DMS79 (cell line): Measurements from ENCODE around the gene HARBI1.

Experiments used
- DNase-seq: peaks from one replicate; lab custom pipeline; 2025; lab: John Stamatoyannopoulos, UW

Gene HARBI1

GRCh38 chr11:46617134-46617971, at the start of gene HARBI1, which contains the start of gene ATG13:
TSS of gene HARBI1 (minus strand) at chr11:46617227. CDS start at chr11:46616237, 990 bp downstream.
TSS of gene ATG13 (plus strand) at chr11:46617553. CDS start at chr11:46644292, 26,739 bp downstream.
- DNase-seq, result peak; percentile 81

GRCh38 chr11:46666516-46666915, 49.5 kb upstream of the HARBI1 start:
- no peak for DNase-seq

- no peak for DNase-seq
Measured at GRCh38 chr11:46665356-46665755, 48.3 kb upstream of the HARBI1 start.

- no peak for DNase-seq
Measured at GRCh38 chr11:46664612-46665011, 47.6 kb upstream of the HARBI1 start.

- no peak for DNase-seq
Measured at GRCh38 chr11:46663277-46663940, 46.4 kb upstream of the HARBI1 start.

GRCh38 chr11:46662366-46662765, 45.3 kb upstream of the HARBI1 start:
- DNase-seq, result no peak

GRCh38 chr11:46661836-46662235, 44.8 kb upstream of the HARBI1 start:
- no peak for DNase-seq

- DNase-seq, result no peak
Measured at GRCh38 chr11:46659908-46660307, 42.9 kb upstream of the HARBI1 start.

- no peak for DNase-seq
Measured at GRCh38 chr11:46658259-46658658, 41.2 kb upstream of the HARBI1 start.

GRCh38 chr11:46657186-46657585, 40.2 kb upstream of the HARBI1 start:
- DNase-seq, result no peak

GRCh38 chr11:46655631-46656030, 38.6 kb upstream of the HARBI1 start:
- DNase-seq, result no peak

- no peak for DNase-seq
Measured at GRCh38 chr11:46649180-46649738, 32.2 kb upstream of the HARBI1 start.

GRCh38 chr11:46643986-46644385, 27.0 kb upstream of the HARBI1 start:
- DNase-seq, result no peak

- DNase-seq, result no peak
Measured at GRCh38 chr11:46643531-46643930, 26.5 kb upstream of the HARBI1 start.

- no peak for DNase-seq
Measured at GRCh38 chr11:46642627-46643335, 25.8 kb upstream of the HARBI1 start.

- DNase-seq, result no peak
Measured at GRCh38 chr11:46641639-46642038, 24.6 kb upstream of the HARBI1 start.

- no peak for DNase-seq
Measured at GRCh38 chr11:46640036-46640788, 23.2 kb upstream of the HARBI1 start.

- no peak for DNase-seq
Measured at GRCh38 chr11:46639197-46639839, 22.3 kb upstream of the HARBI1 start.

- DNase-seq, result no peak
Measured at GRCh38 chr11:46637546-46637945, 20.5 kb upstream of the HARBI1 start.

GRCh38 chr11:46635557-46636139, 18.6 kb upstream of the HARBI1 start:
- no peak for DNase-seq
